ENCODE data around the gene CHRNA7. TPM values are rescaled to one million over a fixed set of nuclear protein-coding genes. Genes with fewer than 3 reads are reported as not detected.
A peak's percentile ranks its signal among the peaks of the same experiment; 100 is the strongest.
"Not testable (repeated sequence)": the region's sequence is repeated elsewhere in the genome, so short reads cannot be mapped to it uniquely, and the experiment has no call there.

Gene CHRNA7
- total and polyA plus RNA-seq, 2 of the 8 experiments (the other 6 are each of a cell fraction or from before 2014, with no cell fraction given) = 7.5 to 11.0 TPM

- DNase-seq (ENCODE audit: low read depth in 1 of 2, low spot score in 2 of 2); H3K56ac ChIP-seq (replicated peaks; ENCODE audit: insufficient read length, low read depth, low read length); H3K4me2 ChIP-seq (ENCODE audit: insufficient read depth in 1 of 2, low read depth in 2 of 2, low read length in 2 of 2); H3K9me3 ChIP-seq (ENCODE audit: insufficient read depth in 2 of 2, low read depth in 1 of 2, low read length in 1 of 2); H3K4me1 ChIP-seq (replicated peaks in 1 of 4; ENCODE audit: control insufficient read depth in 3 of 4, insufficient read depth in 4 of 4, low read length in 3 of 4); H3K27me3 ChIP-seq (replicated peaks in 1 of 4; ENCODE audit: control insufficient read depth in 3 of 4, extremely low read depth in 1 of 4, insufficient read depth in 3 of 4, low read length in 3 of 4); H4K8ac ChIP-seq (ENCODE audit: extremely low read depth, insufficient read depth, low read length); H3K9ac ChIP-seq (replicated peaks in 1 of 4; ENCODE audit: extremely low read depth in 1 of 4, low read depth in 3 of 4, low read length in 3 of 4); H2BK15ac ChIP-seq (ENCODE audit: low read length); H3K27ac ChIP-seq (ENCODE audit: low read depth, low read length); H3K23me2 ChIP-seq (ENCODE audit: low read depth, low read length); H3K4ac ChIP-seq (replicated peaks; ENCODE audit: insufficient read length, low read depth, low read length); H4K5ac ChIP-seq (ENCODE audit: insufficient read length, low read depth, low read length); CTCF ChIA-PET (ENCODE audit: partially characterized antibody); H3K18ac ChIP-seq (ENCODE audit: extremely low read depth, low read length); H2AFZ ChIP-seq (ENCODE audit: low read length); H3K36me3 ChIP-seq (ENCODE audit: control insufficient read depth in 2 of 4, insufficient read depth in 4 of 4, low read length in 3 of 4); H2BK120ac ChIP-seq (replicated peaks; ENCODE audit: low read depth, low read length); H3K79me2 ChIP-seq (ENCODE audit: control insufficient read depth in 1 of 2, insufficient read depth in 2 of 2, low read length in 2 of 2); H3K14ac ChIP-seq (ENCODE audit: insufficient read length); H4K20me1 ChIP-seq (replicated peaks in 1 of 2; ENCODE audit: control insufficient read depth in 1 of 2, insufficient read depth in 2 of 2, low read length in 2 of 2); H4K91ac ChIP-seq (replicated peaks; ENCODE audit: insufficient read length, low read length); H3K23ac ChIP-seq (ENCODE audit: insufficient read length); H2AK5ac ChIP-seq (ENCODE audit: low read depth, low read length); H2BK5ac ChIP-seq (ENCODE audit: low read depth, low read length); H3K79me1 ChIP-seq (ENCODE audit: low read depth, low read length); H2BK20ac ChIP-seq (ENCODE audit: low read length); H3K4me3 ChIP-seq (ENCODE audit: extremely low read depth in 1 of 4, insufficient read depth in 2 of 4, low read depth in 3 of 4, low read length in 4 of 4); POLR2A ChIA-PET (ENCODE audit: partially characterized antibody); H2BK12ac ChIP-seq (ENCODE audit: low read depth, low read length): not testable (repeated sequence)
- WGBS, 2 experiments (ENCODE audit: extremely low coverage in 1 of 2, insufficient coverage in 1 of 2, insufficient read length in 1 of 2, insufficient replicate concordance in 2 of 2, low coverage in 1 of 2, low lambda C conversion rate in 2 of 2, missing lambda C conversion rate in 1 of 2) = no CpG with 5 or more reads among the region's 5 CpGs
- FAIRE-seq = peak; percentile 87
These were observed 150.3 kb downstream of the CHRNA7 start for GRCh38 chr15:32180579-32180978.

- H3K4me1 ChIP-seq (replicated peaks in 1 of 4; ENCODE audit: control insufficient read depth in 3 of 4, insufficient read depth in 4 of 4, low read length in 3 of 4); H4K5ac ChIP-seq (ENCODE audit: insufficient read length, low read depth, low read length); H2BK15ac ChIP-seq (ENCODE audit: low read length); H3K79me2 ChIP-seq (ENCODE audit: control insufficient read depth in 1 of 2, insufficient read depth in 2 of 2, low read length in 2 of 2); H3K23ac ChIP-seq (ENCODE audit: insufficient read length); H3K56ac ChIP-seq (replicated peaks; ENCODE audit: insufficient read length, low read depth, low read length); POLR2A ChIA-PET (ENCODE audit: partially characterized antibody); H3K18ac ChIP-seq (ENCODE audit: extremely low read depth, low read length); H3K23me2 ChIP-seq (ENCODE audit: low read depth, low read length); H4K91ac ChIP-seq (replicated peaks; ENCODE audit: insufficient read length, low read length); H3K4me2 ChIP-seq (ENCODE audit: insufficient read depth in 1 of 2, low read depth in 2 of 2, low read length in 2 of 2); H3K14ac ChIP-seq (ENCODE audit: insufficient read length); CTCF ChIA-PET (ENCODE audit: partially characterized antibody); H2BK12ac ChIP-seq (ENCODE audit: low read depth, low read length); H4K8ac ChIP-seq (ENCODE audit: extremely low read depth, insufficient read depth, low read length); H2BK5ac ChIP-seq (ENCODE audit: low read depth, low read length); H3K27ac ChIP-seq (ENCODE audit: low read depth, low read length); H3K79me1 ChIP-seq (ENCODE audit: low read depth, low read length); H3K36me3 ChIP-seq (ENCODE audit: control insufficient read depth in 2 of 4, insufficient read depth in 4 of 4, low read length in 3 of 4); H2BK120ac ChIP-seq (replicated peaks; ENCODE audit: low read depth, low read length); H3K9me3 ChIP-seq (ENCODE audit: insufficient read depth in 2 of 2, low read depth in 1 of 2, low read length in 1 of 2); H2AK5ac ChIP-seq (ENCODE audit: low read depth, low read length); H2AFZ ChIP-seq (ENCODE audit: low read length); H3K9ac ChIP-seq (replicated peaks in 1 of 4; ENCODE audit: extremely low read depth in 1 of 4, low read depth in 3 of 4, low read length in 3 of 4); H3K27me3 ChIP-seq (replicated peaks in 1 of 4; ENCODE audit: control insufficient read depth in 3 of 4, extremely low read depth in 1 of 4, insufficient read depth in 3 of 4, low read length in 3 of 4); H2BK20ac ChIP-seq (ENCODE audit: low read length); H4K20me1 ChIP-seq (replicated peaks in 1 of 2; ENCODE audit: control insufficient read depth in 1 of 2, insufficient read depth in 2 of 2, low read length in 2 of 2); H3K4ac ChIP-seq (replicated peaks; ENCODE audit: insufficient read length, low read depth, low read length); H3K4me3 ChIP-seq (ENCODE audit: extremely low read depth in 1 of 4, insufficient read depth in 2 of 4, low read depth in 3 of 4, low read length in 4 of 4); DNase-seq (ENCODE audit: low read depth in 1 of 2, low spot score in 2 of 2): not testable (repeated sequence)
- peak; percentile 28 for FAIRE-seq
- no CpG with 5 or more reads among the region's 4 CpGs for WGBS, 2 experiments (ENCODE audit: extremely low coverage in 1 of 2, insufficient coverage in 1 of 2, insufficient read length in 1 of 2, insufficient replicate concordance in 2 of 2, low coverage in 1 of 2, low lambda C conversion rate in 2 of 2, missing lambda C conversion rate in 1 of 2)
These were observed 163.5 kb downstream of the CHRNA7 start for GRCh38 chr15:32193780-32194179.

All from H1 (cell line).